ENCODE measurements around the gene BICD2.

DNA sequence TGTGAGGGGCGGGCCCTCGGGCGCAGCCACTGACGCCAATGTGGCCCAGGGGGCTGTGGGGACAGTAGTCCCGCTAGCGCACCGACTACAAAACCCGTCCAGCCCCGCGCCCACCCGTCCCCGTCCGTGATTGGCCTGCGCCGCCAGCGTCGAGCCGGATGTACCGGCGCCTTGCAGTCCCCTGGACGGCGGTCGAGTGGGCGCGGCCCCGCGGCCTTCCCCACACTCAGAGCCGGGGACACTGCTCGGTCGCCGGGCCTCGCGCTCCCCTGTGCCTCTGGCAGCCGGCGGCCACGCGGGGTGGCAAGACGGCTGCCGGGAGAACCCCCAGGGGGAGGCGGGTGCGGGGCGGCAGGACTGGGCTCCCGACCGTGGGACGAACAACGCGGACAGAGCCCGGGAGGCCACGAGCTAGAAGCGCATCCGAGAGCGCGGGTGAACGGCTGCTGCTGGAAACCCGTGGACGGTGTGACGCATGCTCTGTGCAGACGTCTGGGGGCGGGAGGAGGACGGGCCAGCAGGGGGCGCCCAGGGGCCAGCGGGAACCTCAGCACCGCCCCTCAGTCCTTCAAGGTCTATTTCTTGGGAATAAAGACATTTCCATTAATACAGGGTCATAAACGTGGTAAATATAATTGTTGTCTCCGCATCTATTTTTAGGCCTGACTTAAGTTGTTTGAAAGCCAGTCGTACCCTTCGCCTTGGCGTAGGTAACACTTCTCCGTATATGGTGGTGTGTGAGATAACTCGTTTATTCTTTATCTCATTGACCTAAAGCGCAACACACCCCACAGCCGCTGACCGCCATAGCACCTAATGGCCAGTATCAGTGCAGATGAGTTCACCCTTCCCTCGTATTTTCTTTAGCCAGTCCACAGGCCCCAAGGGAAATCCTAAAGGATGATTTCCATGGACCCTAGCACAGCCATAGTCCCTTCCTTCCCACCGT lies 629 bp upstream of the BICD2 start:
- peak; percentile 94 to 96 for TF ChIP-seq POLR2A (IDR thresholded peaks at IDR 0.05)
- TF ChIP-seq, protein P1, sequence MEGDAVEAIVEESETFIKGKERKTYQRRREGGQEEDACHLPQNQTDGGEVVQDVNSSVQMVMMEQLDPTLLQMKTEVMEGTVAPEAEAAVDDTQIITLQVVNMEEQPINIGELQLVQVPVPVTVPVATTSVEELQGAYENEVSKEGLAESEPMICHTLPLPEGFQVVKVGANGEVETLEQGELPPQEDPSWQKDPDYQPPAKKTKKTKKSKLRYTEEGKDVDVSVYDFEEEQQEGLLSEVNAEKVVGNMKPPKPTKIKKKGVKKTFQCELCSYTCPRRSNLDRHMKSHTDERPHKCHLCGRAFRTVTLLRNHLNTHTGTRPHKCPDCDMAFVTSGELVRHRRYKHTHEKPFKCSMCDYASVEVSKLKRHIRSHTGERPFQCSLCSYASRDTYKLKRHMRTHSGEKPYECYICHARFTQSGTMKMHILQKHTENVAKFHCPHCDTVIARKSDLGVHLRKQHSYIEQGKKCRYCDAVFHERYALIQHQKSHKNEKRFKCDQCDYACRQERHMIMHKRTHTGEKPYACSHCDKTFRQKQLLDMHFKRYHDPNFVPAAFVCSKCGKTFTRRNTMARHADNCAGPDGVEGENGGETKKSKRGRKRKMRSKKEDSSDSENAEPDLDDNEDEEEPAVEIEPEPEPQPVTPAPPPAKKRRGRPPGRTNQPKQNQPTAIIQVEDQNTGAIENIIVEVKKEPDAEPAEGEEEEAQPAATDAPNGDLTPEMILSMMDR (IDR thresholded peaks at IDR 0.05) = peak; percentile 87 to 93 (median 88)

Measured in adrenal gland (tissue), 5 donors.